ENCODE data around the gene RBMS3.

RBMS3 gene

GRCh38 chr3:29695643-29696198, 414.9 kb downstream of the RBMS3 start:
- DNase-seq = no peak

DNA sequence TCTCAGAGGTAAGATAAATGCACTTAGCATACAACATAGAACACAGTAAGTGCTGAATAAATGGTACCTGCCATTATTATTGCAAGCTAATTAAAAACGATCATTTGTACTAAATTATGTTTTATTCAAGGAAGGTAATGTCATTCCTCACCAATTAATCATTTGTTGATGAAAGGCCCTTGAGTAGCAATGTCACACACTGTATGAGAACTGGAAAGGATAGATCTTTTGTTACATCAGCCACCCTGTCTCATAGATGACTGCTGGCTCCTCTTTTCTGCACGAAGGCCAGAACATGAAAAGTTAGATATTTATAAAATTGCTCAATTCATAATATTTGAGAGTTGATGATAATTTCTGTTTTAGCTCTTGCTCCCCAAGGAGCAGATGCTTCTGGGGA, 415.4 kb downstream of the RBMS3 start:
- DNase-seq = no peak

- DNase-seq = no peak
Measured at GRCh38 chr3:29697989-29698388, 417.1 kb downstream of the RBMS3 start.

DNA sequence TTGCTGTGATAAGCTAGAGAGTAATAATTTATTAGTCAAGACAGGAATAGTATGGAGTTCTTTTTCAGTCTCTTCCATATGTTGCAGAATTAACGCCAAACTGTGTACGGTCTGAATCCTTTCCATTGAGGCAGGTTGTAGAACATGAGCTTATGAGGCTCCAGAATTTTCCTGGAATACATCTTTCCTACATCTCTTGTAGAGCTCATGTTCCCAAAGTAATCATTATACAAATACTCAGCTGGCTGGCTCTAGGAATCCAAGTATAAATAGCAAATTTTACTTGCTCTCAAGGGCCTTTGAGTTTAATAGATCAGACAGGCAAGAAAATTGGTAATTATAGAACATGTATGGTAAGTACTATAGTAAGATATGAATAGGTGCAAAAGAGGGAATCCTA, 419.4 kb downstream of the RBMS3 start:
- DNase-seq = no peak

DNA sequence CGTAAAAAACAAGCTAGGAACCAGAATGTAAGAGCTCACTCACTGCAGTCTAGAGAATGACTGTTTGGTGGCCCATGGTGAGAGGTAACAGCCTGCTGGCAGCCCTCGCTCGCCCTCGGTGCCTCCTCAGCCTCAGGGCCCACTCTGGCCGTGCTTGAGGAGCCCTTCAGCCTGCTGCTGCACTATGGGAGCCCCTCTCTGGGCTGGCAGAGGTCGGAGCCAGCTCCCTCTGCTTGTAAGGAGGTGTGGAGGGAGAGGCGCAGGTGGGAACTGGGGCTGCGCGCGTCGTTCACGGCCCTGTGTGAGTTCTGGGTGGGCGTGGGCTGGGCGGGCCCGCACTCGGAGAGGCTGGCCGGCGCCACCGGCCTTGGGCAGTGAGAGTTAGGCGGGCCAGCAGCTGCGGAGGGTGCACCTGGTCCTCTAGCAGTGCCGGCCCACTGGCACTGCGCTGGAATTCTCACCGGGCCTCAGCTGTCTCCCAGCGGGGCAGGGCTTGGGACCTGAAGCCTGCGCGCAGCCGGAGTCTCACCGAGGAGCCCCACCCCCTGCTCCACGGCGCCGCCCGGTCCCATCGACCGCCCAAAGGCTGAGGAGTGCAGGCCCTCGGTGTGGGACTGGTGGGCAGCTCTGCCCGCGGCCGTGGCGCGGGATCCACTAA, 420.6 kb downstream of the RBMS3 start:
- DNase-seq = no peak

DNA sequence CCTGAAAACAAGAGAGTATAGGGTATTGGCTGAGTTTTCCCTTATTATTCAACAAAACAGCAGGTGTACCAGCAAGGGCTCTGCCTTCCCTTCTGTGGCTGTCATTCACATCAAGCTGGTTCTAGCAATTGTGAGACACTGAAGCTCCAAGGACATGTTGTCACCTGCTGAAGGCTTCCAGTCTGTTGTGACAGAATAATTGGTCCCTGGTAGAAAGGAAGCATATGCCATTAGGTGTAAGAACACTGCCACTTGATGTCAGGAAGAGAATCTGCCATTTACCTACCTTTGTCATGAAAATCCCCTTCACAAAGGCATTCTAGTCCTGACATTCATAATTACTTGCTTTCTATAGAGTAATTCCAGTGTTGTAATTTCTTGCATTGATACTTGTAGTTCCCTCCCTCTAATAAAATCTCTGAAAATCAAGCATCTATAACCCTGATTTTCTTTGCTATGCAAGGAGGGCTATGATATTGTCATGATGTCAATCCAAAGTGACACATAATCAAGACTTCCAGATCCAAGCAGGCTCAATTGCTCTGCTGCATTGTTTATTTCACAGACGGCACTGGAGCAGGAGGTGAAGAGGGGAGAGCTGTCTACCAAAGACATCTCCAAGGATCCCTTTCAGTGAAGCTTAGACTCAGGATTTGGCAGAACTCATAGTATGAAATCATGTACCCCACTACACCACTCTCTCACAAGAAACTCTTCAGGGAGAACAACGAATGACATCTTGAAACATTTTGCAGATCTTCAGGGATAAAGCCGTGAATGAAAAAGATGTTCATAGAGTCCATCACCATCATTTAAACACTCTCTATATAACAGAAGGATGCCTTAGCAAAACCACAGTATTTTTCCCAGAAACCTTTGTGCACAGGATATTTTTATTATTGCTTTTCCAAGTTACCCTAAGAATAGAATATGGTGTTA, 425.3 kb downstream of the RBMS3 start:
- no peak for DNase-seq

- no peak for DNase-seq
Measured at GRCh38 chr3:29708884-29709283, 428.0 kb downstream of the RBMS3 start.

- DNase-seq = no peak
Measured at GRCh38 chr3:29711255-29711771, 430.4 kb downstream of the RBMS3 start.

- DNase-seq = no peak
Measured at GRCh38 chr3:29716213-29716612, 435.3 kb downstream of the RBMS3 start.

DNA sequence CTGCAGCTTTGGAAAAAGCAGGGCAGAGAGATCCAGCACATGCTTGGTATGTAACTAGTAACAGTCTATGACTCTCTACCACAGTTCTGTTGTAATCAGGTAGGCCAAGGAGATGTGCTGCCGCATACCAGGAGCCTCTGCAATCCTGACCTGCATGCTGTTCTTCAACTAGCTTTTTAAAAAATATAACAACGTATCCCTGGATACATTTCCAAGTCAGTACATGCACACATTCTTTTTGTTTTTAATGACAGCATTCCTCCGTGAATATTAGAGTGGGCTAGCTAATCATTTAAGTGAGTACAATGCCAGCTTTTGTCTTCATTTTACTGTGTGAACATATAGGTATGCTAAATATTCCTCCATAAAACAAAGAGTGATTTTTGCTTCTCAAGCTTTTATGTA, 437.8 kb downstream of the RBMS3 start:
- no peak for DNase-seq

DNA sequence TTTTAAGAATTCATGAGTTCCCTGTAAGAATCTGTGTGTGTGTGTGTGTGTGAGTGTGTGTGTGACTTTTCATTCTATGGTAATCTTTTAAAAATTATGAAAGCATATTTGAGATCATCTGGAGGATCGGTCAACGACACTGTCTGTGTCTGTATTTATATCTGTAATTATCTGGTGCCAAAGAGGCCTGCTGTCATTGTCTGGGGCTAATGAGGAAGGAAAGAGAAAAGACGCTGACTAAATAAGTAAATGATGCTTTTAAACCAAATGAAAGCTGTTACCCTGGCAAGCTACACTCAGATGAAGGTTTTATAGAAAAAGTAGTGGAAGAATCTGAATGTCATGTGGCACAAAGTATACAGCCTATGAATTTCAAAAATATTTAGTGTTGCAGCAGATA, 439.8 kb downstream of the RBMS3 start:
- DNase-seq = no peak

- DNase-seq = no peak
Measured at GRCh38 chr3:29721789-29722188, 440.9 kb downstream of the RBMS3 start.

GRCh38 chr3:29731050-29731449, 450.2 kb downstream of the RBMS3 start:
- DNase-seq = no peak

GRCh38 chr3:29741231-29741630, 460.4 kb downstream of the RBMS3 start:
- DNase-seq = no peak

GRCh38 chr3:29745232-29745870, 464.5 kb downstream of the RBMS3 start:
- no peak for DNase-seq

DNA sequence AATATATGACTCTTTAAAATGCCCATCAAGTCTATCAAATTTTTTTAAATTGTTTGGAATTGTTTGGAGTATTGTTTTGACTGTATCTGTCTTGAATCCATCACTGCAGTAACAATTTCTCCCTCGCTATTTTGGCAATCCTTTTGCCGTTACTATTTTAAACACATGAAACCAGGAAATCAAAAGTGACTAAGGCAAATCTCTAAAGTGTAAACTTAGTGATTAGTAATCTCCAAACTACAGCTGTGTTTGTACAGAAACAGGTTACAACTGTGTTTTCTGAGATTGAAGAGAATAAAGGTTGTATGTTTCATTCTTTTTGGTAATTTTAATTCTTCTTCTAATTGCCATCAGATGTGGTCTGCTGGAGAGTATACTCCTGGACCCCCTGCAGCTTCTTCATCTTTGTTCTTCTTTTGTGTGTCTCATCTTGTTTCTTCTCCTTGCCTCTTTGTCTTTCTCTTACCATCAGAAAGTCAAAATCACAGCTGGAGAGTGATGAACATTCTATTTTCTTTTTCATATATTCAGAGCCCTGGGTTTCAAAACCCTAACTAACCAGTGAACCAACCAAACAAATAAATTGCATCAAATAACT, 465.4 kb downstream of the RBMS3 start:
- no peak for DNase-seq

DNA sequence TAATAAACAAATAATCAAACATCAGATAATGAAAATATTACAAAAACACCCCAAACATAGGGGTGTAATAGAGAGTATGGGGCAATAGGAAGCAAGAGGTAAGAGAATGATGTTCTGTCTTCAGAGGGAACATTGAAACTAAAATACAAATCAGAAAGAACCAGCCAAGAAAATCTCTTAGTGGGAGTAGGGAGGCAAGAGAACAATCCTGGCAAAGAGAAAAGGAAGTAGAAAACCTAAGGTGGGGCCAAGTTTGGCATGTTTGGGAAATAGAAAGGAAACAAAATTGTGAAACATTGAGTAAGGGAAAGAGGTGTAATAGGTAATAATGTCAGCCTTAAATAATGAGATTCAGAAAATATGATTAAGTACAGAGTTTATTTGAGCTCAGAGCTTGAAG, 467.1 kb downstream of the RBMS3 start:
- no peak for DNase-seq

DNA sequence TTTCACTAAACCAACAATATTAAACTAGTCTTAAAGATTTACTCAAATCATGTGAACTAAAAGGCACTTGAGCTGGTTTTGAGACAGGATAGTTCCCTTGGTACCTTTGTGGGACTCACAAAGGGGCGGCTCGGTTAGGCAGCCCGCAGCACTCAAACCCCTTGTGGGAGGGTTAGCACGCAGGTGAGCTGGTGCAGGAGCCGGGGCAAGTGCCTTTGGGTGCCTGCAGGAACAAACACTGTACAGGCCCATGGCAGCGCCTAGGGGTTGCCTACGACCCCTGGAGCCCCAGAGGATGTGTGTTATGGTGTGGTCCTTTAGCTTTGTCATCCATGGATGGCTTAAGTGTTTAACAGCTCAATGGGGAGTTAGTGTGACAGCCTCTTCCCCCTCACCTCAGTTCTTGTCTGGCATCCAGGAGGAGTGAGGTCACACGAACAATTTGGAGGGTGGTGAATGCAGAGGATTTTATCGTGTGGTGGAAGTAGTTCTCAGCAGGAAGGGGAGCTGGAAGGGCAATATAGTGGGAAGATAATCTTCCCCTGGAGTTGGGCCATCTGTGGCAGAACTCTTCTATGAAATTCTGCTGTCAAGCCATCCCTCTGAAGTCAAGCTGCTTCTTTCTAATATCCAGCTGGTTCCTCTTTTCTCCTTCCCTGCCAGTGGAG, 470.9 kb downstream of the RBMS3 start:
- DNase-seq = no peak

DNA sequence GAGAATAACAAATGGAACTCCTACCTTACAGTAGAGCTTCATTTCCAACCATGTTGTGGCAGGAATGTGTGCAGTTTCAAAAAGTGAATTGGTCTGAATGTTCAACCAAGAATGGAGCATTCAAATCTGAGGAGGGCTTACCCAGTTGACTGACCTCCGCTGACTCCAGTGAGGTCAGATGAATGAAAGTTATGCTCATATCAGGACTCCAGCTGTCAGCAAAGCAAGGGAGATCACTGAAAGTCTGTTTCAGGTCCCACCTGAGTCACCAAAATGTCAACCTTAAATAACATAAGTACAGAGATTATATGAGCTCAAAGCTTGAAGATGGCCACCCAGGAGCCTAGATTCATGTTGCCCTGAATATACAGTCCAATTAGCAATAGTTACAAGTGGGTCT, 473.5 kb downstream of the RBMS3 start:
- no peak for DNase-seq

DNA sequence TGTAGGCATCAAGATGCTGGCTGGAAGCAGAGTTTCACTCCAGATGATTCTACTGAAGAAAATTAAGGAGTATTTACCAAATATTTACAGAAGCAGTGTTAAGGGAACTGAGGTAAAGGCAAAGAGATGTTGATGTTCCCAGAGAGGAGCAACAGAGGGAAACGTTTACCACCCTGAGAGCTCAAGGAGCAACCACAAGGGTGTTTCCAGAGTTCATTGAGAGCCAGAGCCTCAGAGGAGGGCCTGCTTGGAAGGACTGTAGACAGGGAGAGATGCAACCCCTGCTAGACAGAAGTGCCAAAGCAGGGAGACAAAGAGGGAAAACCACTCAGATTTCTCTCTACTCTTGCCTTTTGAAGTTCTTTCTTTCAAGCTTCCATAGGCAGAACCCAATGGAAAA, 474.5 kb downstream of the RBMS3 start:
- no peak for DNase-seq

DNA sequence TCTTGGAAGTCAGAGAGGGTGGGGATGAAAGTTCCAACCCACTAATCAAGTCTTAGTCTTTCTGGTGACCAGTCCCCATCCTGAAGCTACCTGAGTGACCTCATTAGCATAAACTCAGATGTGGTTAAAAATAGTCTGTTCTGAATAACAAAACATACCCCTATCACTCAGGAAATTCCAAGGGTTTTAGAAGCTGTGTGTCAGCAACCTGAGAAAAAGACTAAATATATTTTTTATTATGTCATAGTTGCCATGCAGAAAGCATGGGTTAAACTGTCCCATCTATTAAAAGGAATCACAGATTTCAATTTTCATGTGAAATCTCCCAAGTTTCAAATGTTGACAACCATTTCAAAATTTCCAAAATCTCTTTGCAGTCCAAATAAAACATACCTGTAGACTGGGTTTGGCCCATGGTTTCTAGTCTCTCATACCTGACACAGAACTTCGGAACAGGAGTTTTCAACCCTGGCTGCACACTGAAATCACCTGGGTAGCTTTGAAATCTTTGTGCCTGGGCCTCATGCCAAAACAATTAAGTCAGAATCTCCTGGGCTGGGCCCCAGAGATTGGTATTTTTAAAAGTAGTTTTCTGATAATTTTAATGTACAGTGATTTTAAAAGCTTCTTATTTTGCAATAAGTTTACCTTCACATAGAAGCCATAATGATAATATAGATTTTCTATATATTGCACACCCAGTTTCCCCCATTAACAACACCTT, 476.3 kb downstream of the RBMS3 start:
- DNase-seq = no peak

GRCh38 chr3:29758108-29758433, 477.2 kb downstream of the RBMS3 start:
- no peak for DNase-seq

Measured in CD4-positive, alpha-beta T cell treated with Interferon gamma for 1 hour (primary cell).